Fibroblast of skin of left quadriceps (primary cell): Measurements from ENCODE around the gene CSF1.
A peak's percentile ranks its signal among the peaks of the same experiment; 100 is the strongest.
"Not testable (repeated sequence)": the region's sequence is repeated elsewhere in the genome, so short reads cannot be mapped to it uniquely, and the experiment has no call there.

Source experiments
- DNase-seq, 2 experiments: peaks; one replicate each; pipeline ENCODE4 v3.0.0-alpha.2; 2013; ENCODE audit warnings: low read depth in 2 of 2

CSF1 gene

DNA sequence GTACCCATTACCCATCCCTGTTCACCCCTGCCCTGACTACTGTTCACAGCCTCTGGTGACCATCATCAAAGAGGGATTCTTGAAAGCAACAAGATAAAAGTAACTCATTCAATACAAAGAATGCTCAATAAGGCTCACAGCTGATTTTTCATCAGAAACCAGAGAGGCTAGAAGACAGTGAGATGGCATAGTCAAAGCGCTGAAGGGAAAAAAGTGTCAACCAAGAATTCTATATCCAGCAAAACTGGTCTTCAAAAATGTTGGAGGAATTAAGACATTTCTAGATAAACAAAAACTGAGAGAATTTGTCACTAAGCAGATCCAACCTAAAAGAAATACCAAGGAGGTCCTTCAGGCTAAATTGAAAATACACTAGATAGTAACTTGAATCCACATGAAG, 27.1 kb downstream of the CSF1 start:
- no peak for DNase-seq

DNA sequence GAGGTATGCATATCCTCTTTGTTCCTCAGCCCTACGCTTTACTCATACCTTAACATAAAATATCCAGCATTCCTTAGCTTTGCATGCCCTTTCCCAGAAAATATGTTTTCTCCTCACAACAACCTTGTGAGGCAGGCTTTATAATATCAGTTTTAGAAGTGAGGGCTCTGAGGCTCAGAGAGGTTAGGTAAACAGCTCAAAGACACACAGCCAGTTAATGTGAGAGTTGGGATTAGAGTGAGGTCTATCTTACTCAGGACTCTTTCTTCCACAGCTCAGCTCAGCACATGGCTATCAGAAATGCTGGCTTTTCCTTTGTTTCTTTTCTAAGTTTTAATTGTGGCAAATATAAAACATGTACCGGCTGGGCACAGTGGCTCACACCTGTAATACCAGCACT, 27.9 kb downstream of the CSF1 start:
- DNase-seq, result no peak

DNA sequence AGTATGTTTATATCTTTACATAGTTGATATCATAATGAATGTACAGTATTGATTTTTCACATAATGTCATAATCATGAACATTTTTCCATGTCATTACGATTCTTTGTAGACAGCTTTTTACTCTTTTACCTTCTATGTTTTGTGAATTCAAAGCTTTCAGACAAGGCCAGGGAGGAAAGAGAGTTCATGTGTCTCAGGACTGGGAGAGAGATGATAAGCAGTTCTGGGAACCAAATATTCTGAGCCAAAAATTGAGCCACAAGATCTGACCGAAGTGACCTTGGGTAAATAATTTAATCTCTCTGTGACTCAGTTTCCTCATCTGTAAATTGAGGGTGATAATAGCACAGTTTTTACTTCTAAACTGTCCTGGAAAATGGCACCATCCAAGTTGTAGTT, 31.8 kb downstream of the CSF1 start:
- no peak for DNase-seq

GRCh38 chr1:109944541-109944940, 33.9 kb downstream of the CSF1 start:
- DNase-seq, result no peak

DNA sequence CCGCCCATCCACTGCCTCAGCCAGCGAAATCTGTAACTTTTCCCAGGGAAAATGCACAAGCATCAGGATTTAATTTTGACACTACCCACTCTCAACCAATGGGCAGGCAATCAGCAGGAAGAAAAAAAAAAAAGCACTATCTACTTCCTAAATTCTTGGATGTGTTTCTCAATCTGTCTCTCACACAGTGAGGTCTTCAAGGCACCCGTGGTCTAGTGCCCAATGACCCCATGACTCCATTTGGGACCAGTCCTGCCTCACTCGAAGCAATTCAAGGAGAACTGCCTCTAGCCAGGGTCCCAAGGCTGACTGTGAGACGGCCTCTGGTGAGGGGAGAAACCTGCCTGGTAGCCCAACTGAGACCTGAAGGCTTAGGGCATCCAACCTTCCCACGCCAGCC, 35.9 kb downstream of the CSF1 start:
- DNase-seq, result no peak

GRCh38 chr1:109947582-109948284, 37.1 kb downstream of the CSF1 start:
- DNase-seq, result no peak

DNA sequence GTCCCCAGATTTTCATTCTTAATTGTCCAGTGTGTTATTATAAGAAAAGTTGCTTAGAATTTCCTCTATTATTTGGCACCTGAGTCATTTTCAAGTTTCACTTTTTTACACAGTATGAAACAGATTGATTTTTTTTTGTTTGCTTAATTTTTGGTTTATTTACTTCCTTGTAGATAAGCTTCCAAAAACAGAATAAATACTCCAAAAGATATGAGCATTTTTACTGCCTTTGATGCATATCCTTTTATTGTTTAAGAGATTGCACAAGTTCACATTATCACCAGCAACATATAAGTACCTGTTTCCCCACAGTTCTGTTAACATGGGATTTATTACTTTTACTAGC, 37.6 kb downstream of the CSF1 start:
- DNase-seq, result no peak

- no peak for DNase-seq
Observed at GRCh38 chr1:109950038-109950437, 39.4 kb downstream of the CSF1 start.

GRCh38 chr1:109950509-109950908, 39.9 kb downstream of the CSF1 start:
- no peak for DNase-seq

GRCh38 chr1:109951501-109951900, 40.9 kb downstream of the CSF1 start:
- not testable (repeated sequence) for DNase-seq

DNA sequence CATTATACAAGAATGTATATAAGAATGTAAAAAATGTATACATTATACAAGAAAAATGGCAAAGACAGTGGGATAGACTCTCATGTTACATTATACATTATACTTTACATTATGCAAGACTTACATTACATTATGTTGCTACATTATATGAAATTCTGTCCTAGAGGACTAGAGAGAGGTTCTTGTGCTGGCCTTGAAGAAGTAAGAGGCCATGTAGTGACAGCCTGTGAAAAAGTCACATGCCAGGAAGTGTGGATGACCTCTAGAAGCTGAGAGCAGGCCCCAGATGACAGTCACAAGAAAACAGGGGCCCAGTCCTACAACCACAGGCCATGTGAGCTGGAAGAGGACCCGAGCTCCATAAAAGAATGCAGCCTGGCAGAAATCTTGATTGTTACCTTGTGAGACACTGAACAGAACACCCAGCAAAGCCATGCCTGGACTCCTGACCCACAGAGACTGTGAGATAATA, 43.4 kb downstream of the CSF1 start:
- DNase-seq, result no peak

DNA sequence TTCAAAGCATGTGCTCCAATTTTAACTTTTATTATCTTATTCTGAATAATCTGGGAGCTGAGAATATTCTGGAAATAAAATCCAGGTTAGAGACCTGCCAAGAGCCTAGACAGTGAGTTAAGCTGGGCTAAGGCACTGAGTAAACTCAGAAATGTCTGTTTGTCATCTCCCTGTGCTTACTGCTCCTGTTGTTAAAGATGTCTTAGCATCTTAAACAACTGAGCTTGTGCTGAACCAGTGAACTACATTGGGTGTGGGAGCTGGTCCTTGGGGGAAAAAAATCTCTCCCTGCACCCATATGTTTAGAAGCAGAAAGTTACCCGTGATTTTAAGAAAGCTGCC, 49.0 kb downstream of the CSF1 start:
- no peak for DNase-seq

DNA sequence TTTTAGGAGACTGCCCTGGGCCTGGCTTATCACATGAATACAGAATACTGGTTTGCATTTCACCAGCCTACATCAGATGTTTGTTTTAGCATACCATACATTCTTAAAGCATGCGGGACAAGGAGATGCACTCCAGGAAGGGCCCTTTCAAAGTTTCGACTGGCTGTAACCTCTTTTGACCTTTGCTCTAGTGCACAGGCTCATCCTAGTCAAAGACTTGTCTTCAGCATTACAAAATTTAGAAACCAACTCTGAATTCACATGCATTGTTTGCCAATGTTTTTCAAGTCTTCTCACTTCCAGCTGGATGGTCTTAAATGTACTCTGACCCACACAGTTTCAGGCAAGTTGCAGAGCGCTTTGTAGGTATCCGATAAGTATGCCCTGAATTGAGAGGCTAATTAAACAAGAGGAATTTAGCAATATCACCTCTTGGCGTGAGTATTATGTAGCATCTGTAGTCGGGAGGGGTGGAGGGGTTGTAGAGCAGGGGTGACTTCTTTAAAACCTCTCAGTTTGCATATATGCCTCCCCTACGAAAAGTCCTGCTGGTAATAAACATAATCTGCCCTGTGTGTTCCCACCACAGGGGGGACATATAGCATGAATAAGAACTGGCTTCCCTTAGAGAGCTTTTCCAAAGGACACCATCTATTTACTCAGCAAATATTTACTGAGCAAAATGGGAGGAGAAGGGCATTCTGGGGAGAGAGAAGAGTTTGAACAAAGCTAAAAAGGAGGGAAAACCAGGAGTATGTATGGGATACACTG, 49.5 kb downstream of the CSF1 start:
- peak; percentile 67 for DNase-seq

DNA sequence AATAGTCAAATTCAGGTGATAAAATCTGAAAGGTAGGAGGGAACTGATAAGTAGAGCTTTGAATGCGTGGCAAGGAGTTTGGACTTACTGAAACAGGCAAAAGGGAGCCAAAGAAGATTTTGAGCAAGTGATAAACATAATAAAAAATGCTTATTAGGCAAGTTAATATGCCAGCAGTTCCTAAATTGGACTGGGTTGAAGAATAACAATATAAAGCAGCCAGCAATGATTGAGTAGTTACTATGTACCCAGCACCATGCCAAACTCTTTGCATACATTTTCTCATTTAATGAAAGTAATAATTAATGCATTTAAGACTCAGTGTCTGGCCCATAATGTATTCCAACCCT, 50.1 kb downstream of the CSF1 start:
- DNase-seq, result no peak

DNA sequence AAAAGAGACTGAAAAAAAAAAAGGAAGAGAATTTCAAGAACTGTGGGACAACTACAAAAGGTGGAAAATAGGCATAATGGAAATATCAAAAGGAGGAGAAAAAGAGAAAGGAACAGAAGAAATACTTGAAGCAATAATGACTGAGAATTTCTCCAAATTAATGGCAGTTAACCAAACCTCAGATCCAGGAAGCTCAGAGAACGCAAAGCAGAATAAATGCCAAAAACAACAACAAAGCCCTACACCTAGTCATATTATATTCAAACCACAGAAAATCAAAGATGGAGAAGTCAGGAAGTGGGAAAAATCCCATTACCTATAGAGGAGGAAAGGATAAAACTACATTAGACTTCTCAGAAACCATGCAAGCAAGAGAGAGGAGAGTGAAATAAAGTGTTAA, 53.2 kb downstream of the CSF1 start:
- no peak for DNase-seq

DNA sequence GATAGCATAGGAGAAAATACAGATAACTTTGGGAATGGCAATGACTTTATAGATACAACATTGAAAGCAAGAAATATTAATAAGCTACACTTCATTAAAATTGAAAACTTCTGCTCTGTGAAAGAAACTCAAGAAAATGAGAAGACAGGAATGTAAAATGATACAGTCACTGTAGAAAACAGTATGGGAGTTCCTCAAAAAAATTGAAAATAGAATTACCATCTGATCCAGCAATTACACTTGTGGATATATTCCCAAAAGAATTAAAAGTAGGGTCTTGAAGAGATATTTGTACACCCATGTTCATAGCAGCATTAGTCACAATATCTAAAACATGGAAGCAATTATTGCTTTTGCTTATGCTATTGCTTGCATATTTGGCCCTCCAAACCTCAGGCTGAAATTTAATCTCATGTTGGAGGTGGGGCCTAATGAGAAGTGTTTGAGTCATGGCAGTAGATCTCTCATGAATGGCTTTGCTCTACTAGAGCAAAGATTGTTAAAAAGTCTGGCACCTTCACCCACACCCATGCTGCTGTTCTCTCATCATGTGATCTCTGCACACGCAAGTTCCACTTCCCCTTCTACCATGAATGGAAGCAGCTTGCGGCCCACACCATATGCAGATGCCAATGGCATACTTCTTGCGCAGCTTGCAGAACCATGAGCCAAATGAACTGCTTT, 58.6 kb downstream of the CSF1 start:
- peak; percentile 84 to 85 for DNase-seq

GRCh38 chr1:109969907-109970306, 59.3 kb downstream of the CSF1 start:
- DNase-seq, result no peak

DNA sequence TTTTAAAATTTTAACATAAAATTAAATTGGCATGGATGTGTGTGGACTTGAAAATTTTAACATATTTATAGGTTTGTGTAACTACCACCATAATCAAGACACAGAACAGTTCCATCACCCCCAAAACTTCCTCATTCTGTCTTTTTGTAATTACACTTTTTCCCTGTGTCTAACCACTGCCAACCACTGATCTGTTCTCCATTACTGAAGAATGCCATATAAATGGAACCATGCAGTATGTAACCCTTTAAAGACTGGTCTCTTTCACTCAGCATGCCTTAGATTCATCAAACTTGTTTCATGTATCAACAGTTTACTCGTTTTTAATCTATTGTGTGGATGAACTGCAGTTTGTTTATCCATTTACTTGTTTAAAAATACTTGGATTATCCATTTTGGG, 60.9 kb downstream of the CSF1 start:
- DNase-seq, result no peak

- no peak for DNase-seq
Observed at GRCh38 chr1:109974191-109974590, 63.5 kb downstream of the CSF1 start.

DNA sequence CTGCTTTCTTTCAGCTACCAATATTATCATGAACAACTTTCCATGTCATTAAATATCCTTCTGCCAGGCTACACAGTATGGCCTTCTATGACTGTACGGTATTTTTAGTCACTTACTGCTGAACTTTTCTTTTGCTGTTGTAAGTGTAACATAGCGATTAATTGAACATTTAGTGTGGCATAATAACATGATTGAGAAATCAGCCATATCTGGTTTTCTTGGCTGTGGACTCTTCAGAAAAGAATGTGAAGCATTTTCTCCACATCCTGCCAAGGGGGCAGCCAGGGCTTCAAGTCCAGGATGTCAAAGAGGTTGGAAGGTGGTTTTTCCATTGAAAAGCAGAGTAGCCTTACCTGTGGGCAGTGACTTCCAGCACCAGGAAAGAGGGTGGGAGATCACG, 65.1 kb downstream of the CSF1 start:
- DNase-seq, result peak; percentile 78 to 80

DNA sequence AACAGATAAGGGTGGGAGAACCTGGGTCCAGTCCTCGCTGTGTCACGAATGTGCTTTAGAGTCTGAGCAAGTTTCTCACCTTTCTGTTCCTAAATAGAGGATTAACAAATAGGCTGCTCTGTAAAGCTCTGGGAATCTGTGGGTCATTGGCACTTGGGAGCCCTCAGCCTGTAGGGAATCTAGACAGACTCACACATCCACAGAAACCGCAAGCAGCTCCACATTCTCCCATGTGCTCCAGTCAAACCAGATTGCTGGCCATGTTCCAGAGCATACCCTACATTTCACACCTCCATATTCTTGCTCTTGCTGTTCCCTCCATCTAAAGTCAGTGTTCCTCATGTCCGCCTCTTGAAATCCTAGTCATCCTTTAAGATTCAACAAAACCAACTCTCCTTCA, 66.1 kb downstream of the CSF1 start:
- DNase-seq, result no peak

DNA sequence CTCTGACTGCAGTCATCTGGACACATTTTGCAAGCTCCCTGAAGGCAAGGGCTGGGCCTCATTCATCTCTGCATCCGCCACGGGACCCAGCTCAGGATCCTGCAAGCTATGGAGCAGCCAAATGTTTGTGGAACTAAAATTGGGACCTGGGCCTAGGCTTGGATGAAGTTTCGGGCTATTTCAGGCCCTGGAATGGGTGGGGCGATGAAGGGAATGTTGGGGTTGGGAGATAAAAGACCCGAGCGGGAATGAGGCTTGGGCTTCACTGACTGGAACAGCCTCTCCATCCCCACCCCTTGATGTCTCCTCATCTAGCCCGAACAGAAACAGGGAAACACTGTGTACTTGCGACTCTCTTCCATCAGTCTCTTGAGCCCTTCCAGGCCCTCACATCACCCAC, 66.6 kb downstream of the CSF1 start:
- DNase-seq, result no peak
